Stimulated activated CD4-positive, alpha-beta T cell treated with anti-CD3 and anti-CD28 coated beads, Interleukin-15, amount 100 ng/mL, for 24 hours (primary cell): ENCODE data around the gene C1R.

ENCODE experiments used
- DNase-seq: peaks from one replicate; pipeline ENCODE4 v3.0.0-alpha.2; 2020

The C1R gene

GRCh38 chr12:7096006-7096932 lies 4.0 kb upstream of the C1R start:
- DNase-seq, result no peak

GRCh38 chr12:7093892-7094291 lies 1.6 kb upstream of the C1R start:
- DNase-seq, result no peak

GRCh38 chr12:7093486-7093885 lies 1.2 kb upstream of the C1R start:
- DNase-seq, result no peak

GRCh38 chr12:7092986-7093460 lies 778 bp upstream of the C1R start:
- no peak for DNase-seq

- no peak for DNase-seq
Observed at GRCh38 chr12:7091660-7092228, 501 bp downstream of the C1R start.

- no peak for DNase-seq
Observed at GRCh38 chr12:7091171-7091570, 1.1 kb downstream of the C1R start.

- DNase-seq, result no peak
Observed at GRCh38 chr12:7090222-7090998, 1.8 kb downstream of the C1R start.

- no peak for DNase-seq
Observed at GRCh38 chr12:7089196-7089871, 2.9 kb downstream of the C1R start.

GRCh38 chr12:7083125-7083524 lies 9.1 kb downstream of the C1R start:
- no peak for DNase-seq

- DNase-seq, result no peak
Observed at GRCh38 chr12:7081037-7081436, 11.2 kb downstream of the C1R start.

GRCh38 chr12:7079826-7080125 lies 12.5 kb downstream of the C1R start:
- no peak for DNase-seq

GRCh38 chr12:7078163-7078562 lies 14.1 kb downstream of the C1R start:
- no peak for DNase-seq

GRCh38 chr12:7076493-7076892 lies 15.8 kb downstream of the C1R start:
- DNase-seq, result no peak

- DNase-seq, result no peak
Observed at GRCh38 chr12:7075939-7076338, 16.3 kb downstream of the C1R start.

GRCh38 chr12:7075518-7075917 lies 16.7 kb downstream of the C1R start:
- no peak for DNase-seq

GRCh38 chr12:7073946-7074345 lies 18.3 kb downstream of the C1R start:
- no peak for DNase-seq

- DNase-seq, result no peak
Observed at GRCh38 chr12:7072554-7072953, 19.7 kb downstream of the C1R start.

- no peak for DNase-seq
Observed at GRCh38 chr12:7072035-7072434, 20.2 kb downstream of the C1R start.

GRCh38 chr12:7069386-7069785 lies 22.9 kb downstream of the C1R start:
- no peak for DNase-seq

GRCh38 chr12:7068994-7069346 lies 23.3 kb downstream of the C1R start:
- no peak for DNase-seq

- no peak for DNase-seq
Observed at GRCh38 chr12:7068240-7068993, 23.8 kb downstream of the C1R start.

- DNase-seq, result no peak
Observed at GRCh38 chr12:7067096-7067495, 25.1 kb downstream of the C1R start.

GRCh38 chr12:7066596-7066995 lies 25.6 kb downstream of the C1R start:
- DNase-seq, result no peak
